RPMI7951 (cell line): ENCODE measurements around the gene DACH1. TPM values are rescaled to one million over a fixed set of nuclear protein-coding genes. Genes with fewer than 3 reads are reported as not detected.

ENCODE experiments used
- DNase-seq: peaks from one replicate; pipeline ENCODE4 v3.0.0-alpha.2; 2012; ENCODE audit warnings: low read depth
- total RNA-seq: library from RNA; depleted of rRNA; stranded (reverse); fragments of >200 nt; shearing (Covaris generic); gene quantifications from 2 replicates; pipeline ENCODE4 v1.2.3, GENCODE V29; 2014

DACH1 gene
- total RNA-seq, 1 experiment from 2014 or later = not detected

GRCh38 chr13:71625694-71626093 lies 241.3 kb downstream of the DACH1 start:
- DNase-seq = no peak

- DNase-seq = no peak
Observed at GRCh38 chr13:71624653-71625600, 242.1 kb downstream of the DACH1 start.

GRCh38 chr13:71621174-71622124 lies 245.6 kb downstream of the DACH1 start:
- DNase-seq = no peak

- DNase-seq = no peak
Observed at GRCh38 chr13:71619096-71619495, 247.9 kb downstream of the DACH1 start.

- no peak for DNase-seq
Observed at GRCh38 chr13:71618159-71618558, 248.8 kb downstream of the DACH1 start.

- no peak for DNase-seq
Observed at GRCh38 chr13:71617265-71617664, 249.7 kb downstream of the DACH1 start.

GRCh38 chr13:71613066-71613745 lies 253.8 kb downstream of the DACH1 start:
- DNase-seq = no peak

- no peak for DNase-seq
Observed at GRCh38 chr13:71611292-71611691, 255.7 kb downstream of the DACH1 start.

- DNase-seq = no peak
Observed at GRCh38 chr13:71610876-71611275, 256.1 kb downstream of the DACH1 start.

GRCh38 chr13:71609271-71609670 lies 257.7 kb downstream of the DACH1 start:
- no peak for DNase-seq

- DNase-seq = no peak
Observed at GRCh38 chr13:71607575-71607974, 259.4 kb downstream of the DACH1 start.

- no peak for DNase-seq
Observed at GRCh38 chr13:71606818-71607217, 260.2 kb downstream of the DACH1 start.

GRCh38 chr13:71605744-71606143 lies 261.3 kb downstream of the DACH1 start:
- DNase-seq = no peak

- DNase-seq = no peak
Observed at GRCh38 chr13:71603255-71603654, 263.7 kb downstream of the DACH1 start.

GRCh38 chr13:71602344-71602743 lies 264.7 kb downstream of the DACH1 start:
- DNase-seq = no peak

GRCh38 chr13:71597150-71597549 lies 269.9 kb downstream of the DACH1 start:
- DNase-seq = no peak

- DNase-seq = no peak
Observed at GRCh38 chr13:71596116-71596515, 270.9 kb downstream of the DACH1 start.

GRCh38 chr13:71593566-71593965 lies 273.4 kb downstream of the DACH1 start:
- DNase-seq = no peak

- DNase-seq = no peak
Observed at GRCh38 chr13:71591374-71591773, 275.6 kb downstream of the DACH1 start.

GRCh38 chr13:71590654-71591148 lies 276.3 kb downstream of the DACH1 start:
- no peak for DNase-seq

GRCh38 chr13:71589032-71589431 lies 278.0 kb downstream of the DACH1 start:
- DNase-seq = no peak

- no peak for DNase-seq
Observed at GRCh38 chr13:71587817-71588216, 279.2 kb downstream of the DACH1 start.
